Measurements from ENCODE around the gene BCL2L13. TPM values are rescaled to one million over a fixed set of nuclear protein-coding genes. Genes with fewer than 3 reads are reported as not detected.

BCL2L13 gene
- total RNA-seq, 8 experiments from 2014 or later: 34.0 to 94.4 (median 45.1) TPM

DNA sequence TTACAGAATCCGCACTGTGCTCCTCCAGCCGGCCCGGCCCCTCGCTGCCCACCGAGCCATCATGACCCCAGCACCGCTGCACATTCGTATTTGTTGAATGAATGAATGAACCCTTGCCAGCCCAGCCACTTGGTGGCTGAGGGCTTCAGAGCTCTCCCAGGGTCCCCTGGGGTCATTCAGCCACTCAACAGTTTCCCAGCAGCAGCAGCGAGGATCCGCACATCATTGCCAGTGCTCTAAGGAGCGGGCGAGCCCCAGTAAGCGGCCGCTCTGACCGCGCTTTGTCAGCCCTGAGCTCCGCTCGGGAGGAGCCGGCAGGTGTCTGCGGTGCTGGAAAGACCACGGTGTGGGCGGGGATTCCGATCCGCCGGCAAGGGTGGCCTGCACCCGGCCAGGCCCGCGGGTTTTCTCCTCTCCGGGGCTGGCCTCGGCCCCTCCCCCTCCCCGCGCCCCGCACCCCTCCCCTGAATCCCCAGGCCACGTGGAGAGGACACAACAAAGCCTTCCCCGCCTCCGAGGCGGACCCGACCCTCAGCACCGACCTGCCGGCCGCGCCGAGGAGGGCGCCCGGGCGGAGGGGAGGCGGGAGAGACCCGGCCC, 135.1 kb downstream of the BCL2L13 start:
- ATAC-seq (replicated peaks in 6 of 8): peak; percentile 46 to 86 (median 82)
- WGBS, 10 experiments: 7 to 13% methylated on average over 3 to 8 of the region's 47 CpGs; no CpG with 5 or more reads in 8 of the 10 experiments
- in situ Hi-C loops (cut with MboI; ENCODE audit: low pct_unique_long_range_greater_than_20kb in 2 of 9, low sequenced_read_pairs in 9 of 9, unreplicated experiment in 9 of 9): no loop called here
- Histone ChIP-seq H3K4me1 (replicated peaks in 1 of 2) (peaks cover 17 to 20% of the 10 kb centered on the region in 2 donors), H3K27ac (peak overlapping the region; percentile 78 to 84), H3K4me3 (peak overlapping the region; percentile 36 to 46 (median 38))

DNA sequence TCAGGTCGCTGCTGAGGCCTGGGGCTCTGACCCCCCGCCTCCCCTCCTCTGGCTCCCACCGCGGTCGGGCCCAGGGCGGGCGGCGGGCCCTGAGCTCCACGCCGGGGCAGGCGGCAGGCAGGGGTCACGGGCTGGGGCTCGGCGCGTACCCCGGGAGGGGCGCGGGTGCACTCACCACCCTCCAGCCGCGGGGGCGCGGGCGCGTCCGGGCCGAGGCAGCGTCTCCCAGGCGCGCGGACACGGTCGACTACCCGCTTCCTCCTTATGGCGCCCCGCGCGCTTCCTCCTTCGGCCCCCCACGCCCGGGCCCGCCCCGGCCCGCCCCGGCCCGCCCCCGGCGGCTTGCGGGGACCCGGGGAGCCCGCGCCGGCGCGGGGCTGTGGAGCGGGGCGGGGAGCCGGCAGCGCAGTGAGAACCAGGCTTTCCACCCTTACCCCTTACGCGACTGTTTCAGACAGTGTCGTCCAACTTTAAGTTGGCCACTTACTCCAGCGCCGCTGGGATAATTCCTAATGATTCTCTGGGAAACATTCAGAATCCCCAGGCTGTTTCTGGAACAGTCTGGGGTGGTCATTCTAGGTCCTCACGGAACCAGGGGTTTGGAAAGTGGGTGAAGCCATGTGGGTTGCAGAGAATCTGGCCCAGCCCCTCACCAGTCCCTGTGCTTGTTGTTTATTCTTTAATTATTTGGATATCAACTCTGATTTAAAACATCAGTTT, 135.8 kb downstream of the BCL2L13 start, which contains the start of gene BID:
TSS of gene BID (minus strand) at position 264 of the 720 bp plus-strand sequence. CDS start 24,353 bp downstream, outside the sequence.
- ATAC-seq (replicated peaks in 6 of 8): peak in 7 of 8 experiments; percentile 30 to 70 (median 56)
- H3K4me1 ChIP-seq (replicated peaks in 1 of 2): peaks cover 17 to 20% of the 10 kb centered on the region in 2 donors
- peak within 1 kb of the TSS; percentile 78 to 84 for H3K27ac ChIP-seq
- in situ Hi-C loops (cut with MboI; ENCODE audit: low pct_unique_long_range_greater_than_20kb in 2 of 9, low sequenced_read_pairs in 9 of 9, unreplicated experiment in 9 of 9): no loop called here
- WGBS, 10 experiments: 0 to 50% methylated on average over 1 to 3 of the region's 64 CpGs; no CpG with 5 or more reads in 8 of the 10 experiments
- H3K4me3 ChIP-seq: peak within 1 kb of the TSS; percentile 36 to 46 (median 38)

DNA sequence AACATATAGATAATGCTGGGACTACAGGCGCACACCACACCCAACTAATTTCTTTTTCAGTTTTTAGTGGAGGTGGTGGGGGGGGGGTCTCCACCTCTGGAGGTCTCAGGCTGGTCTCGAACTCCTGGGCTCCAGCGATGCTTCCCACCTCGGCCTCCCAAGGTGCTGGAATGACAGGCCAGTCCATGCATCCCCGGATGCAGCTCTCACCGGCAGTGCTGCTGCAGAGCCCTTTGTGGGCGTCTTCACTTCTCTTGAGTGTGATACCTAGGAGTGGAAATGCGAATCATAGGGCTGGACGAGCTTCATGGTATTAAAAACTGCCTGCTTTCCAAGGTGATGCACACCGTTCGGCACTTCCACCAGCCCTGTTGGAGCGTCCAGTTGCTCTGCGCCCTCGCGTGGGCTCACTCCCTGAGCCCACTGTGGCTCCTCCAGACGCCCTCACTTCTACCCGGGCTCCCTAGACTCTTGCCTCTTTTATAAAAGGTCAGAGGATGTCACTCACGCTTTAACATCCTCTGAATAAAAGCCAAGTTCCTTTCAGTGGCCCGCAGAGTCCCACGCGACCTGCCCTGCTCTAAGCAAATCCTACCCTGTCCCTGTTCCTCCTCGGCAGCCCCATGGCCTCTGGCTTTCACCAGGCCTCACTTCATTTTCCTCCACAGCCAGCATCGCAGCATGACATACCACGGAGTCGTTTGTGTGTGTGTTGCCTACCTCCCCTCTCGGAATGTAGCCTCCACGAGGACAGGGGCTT, 136.5 kb downstream of the BCL2L13 start:
- H3K27ac ChIP-seq: no peak overlapping the region
- WGBS, 10 experiments: 60 to 100% (median 80%) methylated on average over 1 to 7 of the region's 27 CpGs; no CpG with 5 or more reads in 2 of the 10 experiments
- peaks cover 17 to 20% of the 10 kb centered on the region in 2 donors for H3K4me1 ChIP-seq (replicated peaks in 1 of 2)
- in situ Hi-C loops (cut with MboI; ENCODE audit: low pct_unique_long_range_greater_than_20kb in 2 of 9, low sequenced_read_pairs in 9 of 9, unreplicated experiment in 9 of 9): no loop called here
- no peak for ATAC-seq (replicated peaks in 6 of 8)
- H3K4me3 ChIP-seq: no peak overlapping the region

DNA sequence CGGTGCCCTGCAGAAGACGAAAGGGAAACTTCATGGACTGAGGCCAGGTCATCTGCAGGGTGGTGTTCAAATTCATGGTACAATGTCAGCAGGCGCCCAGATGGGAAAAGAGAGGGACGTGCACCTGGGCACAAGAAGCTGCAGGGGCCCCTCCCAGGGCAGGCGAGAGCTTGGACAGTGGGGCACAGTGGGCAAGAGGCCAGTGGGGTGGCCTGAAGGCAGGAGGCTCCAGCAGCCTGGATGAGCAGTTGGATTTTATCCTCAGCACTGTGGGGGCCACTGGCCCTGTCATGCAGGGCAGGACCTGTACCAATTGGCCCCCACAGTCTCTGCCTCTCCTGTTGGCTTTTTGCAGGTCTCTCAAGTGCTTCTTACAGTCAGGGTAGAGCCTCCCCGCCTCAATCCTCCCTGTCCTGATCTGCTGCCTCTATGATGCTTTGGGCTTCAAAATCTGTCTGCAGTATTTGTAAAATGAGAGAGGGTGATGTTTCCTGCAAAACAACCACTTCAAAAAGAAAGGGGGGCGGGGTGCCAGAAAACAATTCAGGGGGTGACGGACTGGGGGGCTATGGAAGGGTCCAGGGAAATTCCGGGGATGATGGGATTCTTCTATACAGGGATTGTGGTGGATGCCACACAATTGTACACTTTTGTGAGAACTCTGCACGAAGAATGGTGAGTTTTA, 137.4 kb downstream of the BCL2L13 start:
- Histone ChIP-seq H3K4me3 (no peak overlapping the region), H3K4me1 (replicated peaks in 1 of 2) (peaks cover 17 to 20% of the 10 kb centered on the region in 2 donors), H3K27ac (no peak overlapping the region)
- in situ Hi-C loops (cut with MboI; ENCODE audit: low pct_unique_long_range_greater_than_20kb in 2 of 9, low sequenced_read_pairs in 9 of 9, unreplicated experiment in 9 of 9): no loop called here
- WGBS, 10 experiments: 50 to 100% (median 93%) methylated on average over 2 to 3 of the region's 10 CpGs; no CpG with 5 or more reads in 6 of the 10 experiments
- no peak for ATAC-seq (replicated peaks in 6 of 8)

DNA sequence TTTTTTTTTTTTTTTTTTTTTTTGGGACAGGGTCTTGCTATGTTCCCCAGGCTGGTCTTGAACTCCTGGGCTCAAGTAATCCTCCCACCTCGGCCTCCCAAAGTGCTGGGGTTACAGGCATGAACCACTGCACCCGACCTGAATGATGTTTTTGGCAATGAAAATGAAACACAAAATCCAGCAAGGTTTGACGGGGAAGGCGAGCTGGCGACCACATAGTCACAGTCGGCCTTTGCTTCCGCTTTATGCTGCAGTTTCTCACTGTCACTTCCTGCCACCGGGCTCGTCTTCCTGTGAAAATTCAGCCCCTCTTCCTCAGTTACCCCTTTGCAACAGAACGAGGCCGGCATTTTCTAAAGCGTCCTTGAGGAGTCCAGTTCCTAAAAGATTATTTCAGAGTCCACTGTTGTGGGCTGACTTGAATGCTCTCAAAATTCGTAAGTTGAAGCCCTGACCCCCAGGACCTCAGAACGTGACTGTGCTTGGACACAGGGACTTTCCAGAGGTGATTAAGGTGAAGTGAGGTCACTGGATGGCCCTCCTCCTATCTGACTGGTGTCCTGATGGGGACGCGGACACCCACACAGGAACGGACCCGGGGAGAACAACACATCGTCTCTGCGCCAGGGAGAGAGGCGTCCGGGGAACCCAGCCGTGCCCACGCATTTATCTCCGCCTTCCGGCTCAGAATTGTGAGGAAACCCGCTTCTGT, 138.6 kb downstream of the BCL2L13 start:
- WGBS, 10 experiments: 0 to 100% (median 90%) methylated on average over 1 to 10 of the region's 27 CpGs
- peaks cover 14 to 18% of the 10 kb centered on the region in 2 donors for H3K4me1 ChIP-seq (replicated peaks in 1 of 2)
- H3K4me3 ChIP-seq: no peak overlapping the region
- ATAC-seq (replicated peaks in 6 of 8): no peak
- in situ Hi-C loops (cut with MboI; ENCODE audit: low pct_unique_long_range_greater_than_20kb in 2 of 9, low sequenced_read_pairs in 9 of 9, unreplicated experiment in 9 of 9): no loop called here
- H3K27ac ChIP-seq: no peak overlapping the region

DNA sequence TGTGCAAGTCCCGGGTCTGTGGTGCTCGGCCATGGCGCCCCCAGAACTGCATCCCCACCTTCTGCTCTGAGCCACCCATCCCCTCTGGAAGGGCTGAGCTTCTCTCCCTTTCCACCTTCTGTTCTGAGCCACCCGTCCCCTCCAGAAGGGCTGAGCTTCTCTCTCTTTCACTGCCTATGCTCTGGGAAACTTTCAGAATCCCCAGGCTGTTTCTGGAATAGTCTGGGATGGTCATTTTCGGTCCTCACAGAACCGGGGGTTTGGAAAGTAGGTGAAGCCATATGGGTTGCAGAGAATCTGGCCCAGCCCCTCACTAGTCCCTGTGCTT, 139.1 kb downstream of the BCL2L13 start:
- Histone ChIP-seq H3K4me1 (replicated peaks in 1 of 2) (peaks cover 9 to 13% of the 10 kb centered on the region in 2 donors), H3K27ac (no peak overlapping the region), H3K4me3 (no peak overlapping the region)
- no peak for ATAC-seq (replicated peaks in 6 of 8)
- in situ Hi-C loops (cut with MboI; ENCODE audit: low pct_unique_long_range_greater_than_20kb in 2 of 9, low sequenced_read_pairs in 9 of 9, unreplicated experiment in 9 of 9): no loop called here
- WGBS, 10 experiments: 20 to 100% (median 83%) methylated on average over 1 to 6 of the region's 6 CpGs; no CpG with 5 or more reads in 5 of the 10 experiments

DNA sequence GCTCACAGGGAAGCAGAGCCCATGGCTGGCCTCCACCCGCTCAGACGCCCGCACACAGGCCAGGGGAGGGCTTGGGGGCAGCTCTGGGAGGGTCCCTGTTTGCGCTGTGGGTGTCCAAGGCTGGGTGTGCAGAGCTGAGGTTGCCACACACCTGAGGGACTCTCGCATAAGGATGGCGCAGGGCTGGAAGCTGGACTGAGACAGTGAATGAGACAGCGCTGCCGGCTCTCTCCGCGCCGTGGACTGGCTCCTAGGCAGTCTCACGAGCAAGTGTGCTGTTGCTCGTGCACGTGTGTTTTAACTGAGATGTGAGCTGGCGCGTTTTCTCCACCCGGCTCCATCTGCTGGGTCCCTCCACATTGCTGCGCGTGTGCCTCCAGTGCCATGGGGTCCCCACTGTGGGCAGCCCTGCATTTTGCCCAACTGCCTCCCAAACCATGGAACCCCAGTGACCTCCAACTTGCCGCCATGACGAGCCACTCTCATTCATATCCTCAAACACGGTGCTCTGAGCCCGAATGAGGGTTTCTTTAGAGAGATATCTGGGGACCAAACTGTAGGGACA, 139.9 kb downstream of the BCL2L13 start:
- 90 to 100% (median 100%) methylated on average over 2 to 15 of the region's 23 CpGs; no CpG with 5 or more reads in 3 of the 10 experiments for WGBS, 10 experiments
- no peak overlapping the region for H3K27ac ChIP-seq
- no peak for ATAC-seq (replicated peaks in 6 of 8)
- H3K4me3 ChIP-seq: no peak overlapping the region
- in situ Hi-C loops (cut with MboI; ENCODE audit: low pct_unique_long_range_greater_than_20kb in 2 of 9, low sequenced_read_pairs in 9 of 9, unreplicated experiment in 9 of 9): no loop called here
- H3K4me1 ChIP-seq (replicated peaks in 1 of 2): peaks cover under 1 to 5% of the 10 kb centered on the region in 2 donors

DNA sequence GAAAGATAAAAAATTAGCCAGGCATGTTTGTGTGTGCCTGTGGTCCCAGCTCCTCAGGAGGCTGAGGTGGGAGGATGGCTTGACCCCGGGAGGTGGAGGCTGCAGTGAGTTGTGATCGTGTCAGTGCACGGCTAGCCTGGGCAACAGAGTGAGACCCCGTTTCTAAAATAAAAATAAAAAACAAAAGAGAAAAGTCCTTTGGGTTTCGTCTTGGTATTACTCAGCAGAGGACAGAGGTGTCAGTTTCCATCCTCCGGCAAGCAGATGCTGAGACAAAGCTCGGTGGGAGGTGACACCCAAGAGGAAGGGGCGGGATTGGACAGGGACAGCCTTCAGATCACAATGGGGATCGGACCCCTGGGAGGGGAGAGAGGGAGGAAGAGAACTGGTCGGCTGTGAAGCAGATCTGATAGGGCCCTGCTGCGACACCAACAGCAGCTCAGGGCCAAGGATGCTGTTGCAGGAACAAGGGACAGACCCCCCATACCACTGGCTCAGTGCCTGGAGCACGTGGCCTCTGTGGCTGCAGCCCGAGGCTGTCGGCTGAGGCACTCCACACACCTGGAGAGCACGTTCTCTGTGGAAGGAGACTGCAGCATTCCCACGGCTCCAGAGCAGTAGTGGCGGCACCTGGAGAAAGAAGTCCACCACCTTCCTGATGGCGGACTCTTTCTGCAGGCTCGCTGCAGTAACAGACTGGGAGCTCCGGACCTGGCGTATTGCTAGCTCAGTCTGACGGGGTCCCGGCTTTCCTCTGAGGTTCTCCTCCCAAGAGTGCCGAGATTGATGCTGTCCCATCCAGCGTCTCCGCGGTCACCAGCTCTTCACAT, 140.9 kb downstream of the BCL2L13 start:
- 56 to 90% (median 72%) methylated on average over 1 to 16 of the region's 27 CpGs; no CpG with 5 or more reads in 1 of the 10 experiments for WGBS, 10 experiments
- H3K4me1 ChIP-seq (replicated peaks in 1 of 2): peaks cover 0 to 3% of the 10 kb centered on the region in 2 donors
- ATAC-seq (replicated peaks in 6 of 8): no peak
- H3K27ac ChIP-seq: no peak overlapping the region
- in situ Hi-C loops (cut with MboI; ENCODE audit: low pct_unique_long_range_greater_than_20kb in 2 of 9, low sequenced_read_pairs in 9 of 9, unreplicated experiment in 9 of 9): no loop called here
- no peak overlapping the region for H3K4me3 ChIP-seq

DNA sequence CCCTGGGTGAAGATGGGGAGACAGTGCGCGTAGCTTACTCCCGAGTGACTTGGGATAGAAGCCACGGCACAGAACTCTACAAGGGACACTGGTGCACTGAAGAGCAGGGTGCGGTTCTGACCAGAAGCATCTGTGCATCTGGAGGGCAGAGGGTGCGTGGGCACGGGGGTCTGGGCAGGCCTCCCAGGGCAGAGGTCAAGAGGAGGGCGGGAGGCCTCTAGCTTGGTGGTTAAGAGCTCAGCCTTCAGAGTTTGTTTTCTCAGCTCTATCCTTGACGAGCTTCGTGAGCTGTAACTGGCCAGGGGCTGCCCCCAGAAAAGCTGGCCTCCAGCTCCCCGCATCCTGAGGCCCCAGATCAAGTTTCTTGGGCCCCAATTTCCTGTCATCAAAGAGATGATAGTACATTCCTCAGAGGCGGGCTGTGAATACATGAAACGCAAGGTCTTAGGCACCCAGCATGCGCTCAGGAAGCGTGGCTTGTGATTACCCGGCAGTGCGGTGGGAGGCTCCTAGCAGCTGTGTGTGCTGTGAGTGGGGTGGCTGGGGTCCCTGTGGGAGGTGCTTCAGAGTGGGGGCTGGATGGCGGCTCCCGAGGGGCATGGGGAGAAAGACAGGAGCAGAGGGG, 141.7 kb downstream of the BCL2L13 start:
- WGBS, 10 experiments: 10 to 100% (median 77%) methylated on average over 1 to 8 of the region's 19 CpGs; no CpG with 5 or more reads in 5 of the 10 experiments
- ATAC-seq (replicated peaks in 6 of 8): no peak
- in situ Hi-C loops (cut with MboI; ENCODE audit: low pct_unique_long_range_greater_than_20kb in 2 of 9, low sequenced_read_pairs in 9 of 9, unreplicated experiment in 9 of 9): no loop called here
- Histone ChIP-seq H3K4me1 (replicated peaks in 1 of 2) (no peaks in the 10 kb centered on the region), H3K4me3 (no peak overlapping the region), H3K27ac (no peak overlapping the region)
